HG02642 (cell line): Measurements from ENCODE around the gene CRACR2A.
A peak's percentile ranks its signal among the peaks of the same experiment; 100 is the strongest.

Experiments used
- ATAC-seq: cut with Tn5 transposase; IDR thresholded peaks from one replicate; pipeline ENCODE4 v1.9.1; 2021; ENCODE audit warnings: mild to moderate bottlenecking; ENCODE audit not compliant: unreplicated experiment, poor library complexity

CRACR2A gene

GRCh38 chr12:3752741-3753486 is at the start of gene CRACR2A:
Gene CRACR2A (minus strand): TSS chr12:3753109. CDS start chr12:3696999, 56,110 bp downstream.
- ATAC-seq = peak; percentile 93

GRCh38 chr12:3797531-3798048 is 44.7 kb upstream of the CRACR2A start:
- no peak for ATAC-seq

GRCh38 chr12:3795492-3796133 is 42.7 kb upstream of the CRACR2A start:
- no peak for ATAC-seq

- ATAC-seq = no peak
Measured at GRCh38 chr12:3795066-3795465, 42.2 kb upstream of the CRACR2A start.

GRCh38 chr12:3792623-3793288 is 39.8 kb upstream of the CRACR2A start:
- ATAC-seq = no peak

- ATAC-seq = no peak
Measured at GRCh38 chr12:3791256-3791874, 38.5 kb upstream of the CRACR2A start.

- no peak for ATAC-seq
Measured at GRCh38 chr12:3790642-3791041, 37.7 kb upstream of the CRACR2A start.

- no peak for ATAC-seq
Measured at GRCh38 chr12:3789838-3790237, 36.9 kb upstream of the CRACR2A start.

- ATAC-seq = no peak
Measured at GRCh38 chr12:3777206-3777809, 24.4 kb upstream of the CRACR2A start.

- ATAC-seq = no peak
Measured at GRCh38 chr12:3775385-3776035, 22.6 kb upstream of the CRACR2A start.

- ATAC-seq = no peak
Measured at GRCh38 chr12:3772380-3772779, 19.5 kb upstream of the CRACR2A start.

GRCh38 chr12:3771853-3772252 is 18.9 kb upstream of the CRACR2A start:
- ATAC-seq = no peak

GRCh38 chr12:3770891-3771290 is 18.0 kb upstream of the CRACR2A start:
- no peak for ATAC-seq

- ATAC-seq = no peak
Measured at GRCh38 chr12:3768911-3769447, 16.1 kb upstream of the CRACR2A start.

GRCh38 chr12:3761116-3761735 is 8.3 kb upstream of the CRACR2A start:
- ATAC-seq = no peak

- ATAC-seq = no peak
Measured at GRCh38 chr12:3759878-3760277, 7.0 kb upstream of the CRACR2A start.

GRCh38 chr12:3757261-3757660 is 4.4 kb upstream of the CRACR2A start:
- no peak for ATAC-seq

GRCh38 chr12:3755898-3756297 is 3.0 kb upstream of the CRACR2A start:
- no peak for ATAC-seq
